ENCODE measurements around the gene THBS1. TPM values are rescaled to one million over a fixed set of nuclear protein-coding genes. Genes with fewer than 3 reads are reported as not detected.

The THBS1 gene
- total and polyA plus RNA-seq, 2 experiments from 2014 or later, result 82.9 to 220 TPM

GRCh38 chr15:39587731-39588530 is 7.1 kb downstream of the THBS1 start:
- WGBS (ENCODE audit: low lambda C conversion rate, missing lambda C conversion rate), result 80% methylated on average over 13 of the region's 13 CpGs

GRCh38 chr15:39588531-39589192 is 7.8 kb downstream of the THBS1 start:
- H3K4me1 ChIP-seq (ENCODE audit: insufficient read depth), result no peaks in the 10 kb centered on the region
- H2AFZ ChIP-seq, result no peak overlapping the region
- H3K9me2 ChIP-seq (replicated peaks; ENCODE audit: insufficient read depth), result no peaks in the 10 kb centered on the region
- no peak overlapping the region for H3K27ac ChIP-seq
- H4K20me1 ChIP-seq (ENCODE audit: insufficient read depth, poor library complexity, severe bottlenecking), result peaks cover 10% of the 10 kb centered on the region
- no peak overlapping the region for H3K4me3 ChIP-seq
- no peak overlapping the region for H3K4me2 ChIP-seq
- peaks cover 6% of the 10 kb centered on the region for H3K79me2 ChIP-seq
- no peaks in the 10 kb centered on the region for H3K27me3 ChIP-seq
- H3K36me3 ChIP-seq (replicated peaks; ENCODE audit: insufficient read depth, low read depth), result no peaks in the 10 kb centered on the region
- DNase-seq (ENCODE audit: low spot score), result no peak
- TF ChIP-seq EZH2 (IDR thresholded peaks at IDR 0.05; ENCODE audit: borderline replicate concordance) (no peak), CTCF (IDR thresholded peaks at IDR 0.05; ENCODE audit: poor library complexity) (no peak), EZH2phosphoT487 (IDR thresholded peaks at IDR 0.05; ENCODE audit: low read depth, severe bottlenecking, unreplicated experiment) (no peak)
- WGBS (ENCODE audit: low lambda C conversion rate, missing lambda C conversion rate), result 94% methylated on average over 13 of the region's 13 CpGs
- no peaks in the 10 kb centered on the region for H3K9me3 ChIP-seq (ENCODE audit: low read depth)

More at GRCh38 chr15:39587731-39588530, 7.1 kb downstream of the THBS1 start:
- Histone ChIP-seq H3K4me2 (no peak overlapping the region), H3K36me3 (replicated peaks; ENCODE audit: insufficient read depth, low read depth) (no peaks in the 10 kb centered on the region), H4K20me1 (ENCODE audit: insufficient read depth, poor library complexity, severe bottlenecking) (peaks cover 13% of the 10 kb centered on the region), H3K27me3 (no peaks in the 10 kb centered on the region), H3K4me3 (no peak overlapping the region), H3K79me2 (peaks cover 12% of the 10 kb centered on the region), H3K27ac (no peak overlapping the region), H2AFZ (no peak overlapping the region), H3K9me3 (ENCODE audit: low read depth) (no peaks in the 10 kb centered on the region), H3K9me2 (replicated peaks; ENCODE audit: insufficient read depth) (no peaks in the 10 kb centered on the region), H3K4me1 (ENCODE audit: insufficient read depth) (peaks cover 5% of the 10 kb centered on the region)
- TF ChIP-seq EZH2phosphoT487 (IDR thresholded peaks at IDR 0.05; ENCODE audit: low read depth, severe bottlenecking, unreplicated experiment) (no peak), CTCF (IDR thresholded peaks at IDR 0.05; ENCODE audit: poor library complexity) (no peak), EZH2 (IDR thresholded peaks at IDR 0.05; ENCODE audit: borderline replicate concordance) (no peak)
- DNase-seq (ENCODE audit: low spot score), result no peak

GRCh38 chr15:39589193-39589814 is 8.4 kb downstream of the THBS1 start:
- peaks cover 6% of the 10 kb centered on the region for H3K79me2 ChIP-seq
- DNase-seq (ENCODE audit: low spot score), result no peak
- WGBS (ENCODE audit: low lambda C conversion rate, missing lambda C conversion rate), result 90% methylated on average over 14 of the region's 14 CpGs
- H3K27me3 ChIP-seq, result no peaks in the 10 kb centered on the region
- H3K4me2 ChIP-seq, result no peak overlapping the region
- no peaks in the 10 kb centered on the region for H3K9me2 ChIP-seq (replicated peaks; ENCODE audit: insufficient read depth)
- H4K20me1 ChIP-seq (ENCODE audit: insufficient read depth, poor library complexity, severe bottlenecking), result peaks cover 5% of the 10 kb centered on the region
- H3K4me1 ChIP-seq (ENCODE audit: insufficient read depth), result no peaks in the 10 kb centered on the region
- H2AFZ ChIP-seq, result no peak overlapping the region
- no peaks in the 10 kb centered on the region for H3K36me3 ChIP-seq (replicated peaks; ENCODE audit: insufficient read depth, low read depth)
- no peak overlapping the region for H3K27ac ChIP-seq
- H3K4me3 ChIP-seq, result no peak overlapping the region
- no peaks in the 10 kb centered on the region for H3K9me3 ChIP-seq (ENCODE audit: low read depth)
- TF ChIP-seq CTCF (IDR thresholded peaks at IDR 0.05; ENCODE audit: poor library complexity), result no peak
- no peak for TF ChIP-seq EZH2 (IDR thresholded peaks at IDR 0.05; ENCODE audit: borderline replicate concordance)
- no peak for TF ChIP-seq EZH2phosphoT487 (IDR thresholded peaks at IDR 0.05; ENCODE audit: low read depth, severe bottlenecking, unreplicated experiment)
